Measurements from ENCODE around the gene LYST.
A peak's percentile ranks its signal among the peaks of the same experiment; 100 is the strongest.

LYST gene

DNA sequence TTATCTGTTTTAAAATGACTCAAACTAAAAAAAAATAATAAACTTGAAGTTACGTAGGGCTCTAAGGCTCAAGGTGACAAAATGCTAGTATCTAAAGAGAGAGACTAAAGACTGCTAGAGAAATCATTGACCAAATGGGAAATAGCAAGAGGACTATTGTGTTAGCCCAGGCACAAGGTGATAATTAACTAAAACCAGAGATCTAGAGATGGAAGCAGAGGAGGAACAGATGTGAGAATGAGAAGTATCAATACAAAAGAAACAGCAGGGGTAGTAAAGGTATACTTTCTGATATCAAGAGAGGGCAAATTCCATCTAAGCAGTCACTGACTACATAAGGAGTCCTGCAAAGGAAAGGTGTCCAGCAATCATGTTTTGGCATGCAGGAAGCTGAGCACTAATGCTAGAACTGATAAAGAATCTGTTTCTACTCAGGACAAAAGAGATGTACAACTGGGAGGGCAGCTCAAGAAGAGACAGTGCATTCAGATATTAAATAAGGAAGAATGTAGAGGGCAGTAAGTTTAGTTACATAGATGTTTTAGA is 116.9 kb downstream of the LYST start:
- DNase-seq = no peak

DNA sequence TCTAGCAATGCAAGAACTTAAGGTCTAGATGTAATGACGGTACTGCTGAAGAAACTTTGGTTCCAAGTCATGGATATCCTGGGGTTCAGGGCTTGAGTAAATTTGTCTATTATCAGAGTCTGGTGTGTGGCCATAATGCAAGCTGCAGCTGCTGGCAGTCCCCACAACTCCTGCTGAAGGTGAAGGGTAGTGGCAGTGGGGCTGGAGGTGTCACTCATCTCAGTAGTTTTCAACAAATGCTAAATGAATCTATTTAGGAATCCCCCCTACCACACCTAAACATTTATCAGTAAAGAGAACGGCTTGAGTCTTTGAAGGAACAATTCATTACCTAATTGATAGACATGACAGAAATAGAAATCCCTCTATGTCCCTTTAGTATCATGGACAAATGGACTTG is 118.0 kb downstream of the LYST start:
- DNase-seq = no peak

GRCh38 chr1:235746245-235746644 is 120.5 kb downstream of the LYST start:
- DNase-seq = no peak

GRCh38 chr1:235745503-235746136 is 121.1 kb downstream of the LYST start:
- no peak for DNase-seq

DNA sequence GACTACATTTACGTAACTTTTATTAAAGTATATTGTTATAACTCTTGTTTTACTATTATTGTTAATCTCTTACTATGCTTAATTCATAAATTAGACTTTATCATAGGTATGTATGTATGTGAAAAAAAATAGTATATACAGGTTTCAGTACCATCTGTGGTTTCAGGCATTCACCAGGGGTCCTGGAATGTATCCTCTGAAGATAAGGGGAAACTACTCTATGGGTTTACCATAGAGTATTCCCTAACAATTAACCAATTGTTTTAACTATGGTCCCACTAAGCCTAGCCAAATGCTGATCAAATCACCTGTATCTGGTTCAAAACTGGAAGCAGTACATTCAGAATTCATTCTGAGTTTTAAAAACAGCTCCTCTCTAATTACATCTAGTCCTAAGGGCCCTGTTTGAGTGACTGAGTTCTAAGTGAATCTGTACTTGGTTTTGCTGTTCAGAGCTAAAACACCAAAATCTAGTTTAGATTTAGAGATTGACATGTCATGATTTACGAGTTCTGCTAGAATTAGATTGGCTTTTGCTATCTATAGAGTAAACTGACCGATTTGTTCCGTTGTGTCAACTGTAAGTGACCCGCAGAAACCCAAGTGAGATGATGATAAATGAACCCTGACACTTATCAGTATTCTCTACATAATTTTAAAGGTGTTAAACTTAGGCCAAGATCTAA is 123.6 kb downstream of the LYST start:
- DNase-seq = no peak

DNA sequence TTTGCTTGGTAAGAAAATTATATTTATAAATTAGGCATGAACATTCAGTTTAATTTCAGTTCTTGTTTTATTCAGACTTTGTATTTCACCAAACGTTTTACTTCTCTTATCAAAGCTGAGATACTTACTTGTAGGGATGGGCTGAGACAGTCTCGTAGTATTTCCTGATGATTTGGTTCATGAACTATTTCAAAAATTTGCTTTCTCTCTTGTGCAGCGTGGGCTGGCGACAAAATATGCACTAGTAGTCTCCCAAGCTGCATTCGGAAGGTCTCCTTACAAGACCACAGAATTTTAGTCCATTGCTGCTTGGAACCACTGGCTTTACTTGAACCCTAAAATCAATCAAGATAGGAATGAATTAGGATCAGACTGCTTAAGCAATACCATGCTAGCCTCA is 125.4 kb downstream of the LYST start:
- no peak for DNase-seq

DNA sequence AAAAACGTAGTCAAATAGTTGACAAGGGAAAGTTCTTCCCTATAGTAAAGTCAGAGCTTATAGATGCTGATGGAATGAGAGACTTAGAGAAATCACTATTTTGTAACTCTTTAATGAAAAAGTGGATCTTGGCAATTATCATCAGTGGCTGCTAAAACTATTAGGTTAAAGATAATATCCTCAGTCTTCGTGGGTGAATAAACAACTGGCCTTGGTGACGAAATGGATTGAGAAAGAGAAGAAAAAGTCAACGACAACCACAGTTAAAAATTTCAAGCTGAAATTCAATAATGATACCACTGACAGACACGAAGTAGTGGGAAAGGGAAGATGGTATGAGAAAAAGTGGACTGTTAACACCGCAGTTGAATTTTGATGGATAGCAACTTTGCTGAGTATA is 127.1 kb downstream of the LYST start:
- DNase-seq = no peak

- no peak for DNase-seq
These were observed 127.6 kb downstream of the LYST start for GRCh38 chr1:235739124-235739523.

GRCh38 chr1:235737751-235738150 is 129.0 kb downstream of the LYST start:
- no peak for DNase-seq

DNA sequence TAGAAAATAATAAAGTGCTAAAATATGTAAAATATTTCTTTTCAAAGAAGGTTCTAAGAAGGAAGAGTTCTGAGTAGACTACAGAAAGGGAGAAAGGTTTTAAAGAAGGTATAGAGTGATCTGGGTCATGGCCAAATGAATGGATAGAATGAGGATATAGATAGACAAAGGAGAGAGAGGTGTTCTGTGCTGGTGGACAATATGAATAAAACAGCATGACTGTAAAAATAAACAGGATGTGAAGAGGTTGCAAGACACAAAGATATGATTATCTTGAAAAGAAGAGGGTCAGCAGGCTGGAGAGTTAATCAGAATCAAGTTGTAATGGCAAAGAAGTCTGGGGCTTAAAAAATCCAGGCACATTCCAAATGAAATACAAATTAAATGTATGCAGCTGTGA is 130.4 kb downstream of the LYST start:
- DNase-seq = no peak

GRCh38 chr1:235735621-235736020 is 131.1 kb downstream of the LYST start:
- DNase-seq = no peak

DNA sequence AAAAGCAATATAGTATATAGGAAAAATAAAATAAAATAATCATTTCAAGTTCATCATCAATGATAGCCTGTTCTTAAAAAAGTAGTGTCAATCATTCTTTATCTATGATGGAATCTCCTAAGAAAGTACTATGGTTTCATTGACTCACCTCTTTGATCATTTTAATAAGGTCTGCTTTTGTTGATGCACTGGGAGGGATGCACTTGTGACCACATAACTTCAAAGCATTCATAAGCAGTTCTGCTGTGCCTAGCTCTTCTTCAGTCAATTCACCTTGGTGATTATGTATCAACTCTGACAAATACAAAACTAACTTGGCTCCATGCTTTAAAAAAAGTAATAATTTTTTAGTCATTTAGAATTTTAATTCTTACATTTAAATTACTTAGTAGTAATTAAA is 132.4 kb downstream of the LYST start:
- DNase-seq = no peak

GRCh38 chr1:235730007-235730406 is 136.7 kb downstream of the LYST start:
- no peak for DNase-seq

DNA sequence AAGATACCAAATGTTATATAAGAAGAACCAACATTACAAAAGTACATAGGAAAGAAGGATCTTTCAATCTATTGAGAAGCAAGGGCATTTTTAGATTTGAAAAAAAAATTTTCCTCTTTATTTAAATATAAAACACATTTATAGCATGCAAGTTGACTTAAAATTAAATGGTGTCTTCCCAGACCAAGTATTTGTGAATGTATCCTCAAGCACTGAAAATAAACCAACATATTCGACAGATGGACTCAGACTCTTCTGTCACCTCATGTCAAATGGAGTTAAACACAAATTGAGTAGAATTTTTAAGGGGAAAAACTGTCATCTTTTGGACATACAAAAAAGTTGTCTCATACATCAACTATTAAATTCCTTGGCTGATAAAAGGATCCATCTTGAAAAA is 140.1 kb downstream of the LYST start:
- DNase-seq = no peak

- no peak for DNase-seq
These were observed 141.3 kb downstream of the LYST start for GRCh38 chr1:235725434-235725833.

DNA sequence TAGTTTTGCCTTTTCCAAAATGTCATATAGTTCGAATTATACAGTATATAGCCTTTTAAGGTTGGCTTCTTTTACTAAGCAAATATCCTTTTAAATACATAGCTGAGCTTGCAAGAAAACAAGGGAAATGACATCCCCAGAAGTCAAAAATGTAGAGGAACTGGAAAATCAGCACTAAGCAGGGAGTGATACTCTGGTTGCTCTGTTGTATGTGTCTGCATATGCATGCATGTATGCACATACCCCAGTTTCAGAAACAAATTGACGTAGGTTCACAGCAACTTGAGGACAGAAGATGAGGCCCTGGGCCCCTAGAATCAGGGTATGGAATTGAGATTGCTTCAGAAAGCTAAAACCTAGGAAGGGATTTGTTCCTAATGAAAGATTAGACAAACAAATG is 142.0 kb downstream of the LYST start:
- no peak for DNase-seq

GRCh38 chr1:235722858-235723257 is 143.8 kb downstream of the LYST start:
- DNase-seq = no peak

- no peak for DNase-seq
These were observed 144.7 kb downstream of the LYST start for GRCh38 chr1:235721982-235722381.

DNA sequence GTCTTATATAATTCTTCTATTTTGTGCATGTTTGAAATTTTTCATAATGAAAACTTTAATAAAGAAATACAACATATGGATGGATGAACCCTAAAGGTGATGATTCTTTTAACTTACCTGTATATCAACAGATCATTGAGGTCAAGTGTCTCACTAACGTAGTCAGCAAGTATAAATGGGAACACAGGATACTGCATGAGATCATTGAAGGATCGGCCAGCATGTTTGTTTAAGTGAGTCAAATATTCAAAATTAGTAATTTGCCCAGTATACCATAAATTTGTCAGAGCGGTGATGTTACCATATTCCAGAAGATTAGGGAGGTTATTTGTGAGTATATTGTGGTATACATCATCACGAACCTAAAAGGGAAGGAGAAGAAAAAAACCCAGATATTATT is 146.2 kb downstream of the LYST start:
- DNase-seq = no peak

GRCh38 chr1:235714205-235714897 is 152.4 kb downstream of the LYST start:
- DNase-seq = peak; percentile 89

DNA sequence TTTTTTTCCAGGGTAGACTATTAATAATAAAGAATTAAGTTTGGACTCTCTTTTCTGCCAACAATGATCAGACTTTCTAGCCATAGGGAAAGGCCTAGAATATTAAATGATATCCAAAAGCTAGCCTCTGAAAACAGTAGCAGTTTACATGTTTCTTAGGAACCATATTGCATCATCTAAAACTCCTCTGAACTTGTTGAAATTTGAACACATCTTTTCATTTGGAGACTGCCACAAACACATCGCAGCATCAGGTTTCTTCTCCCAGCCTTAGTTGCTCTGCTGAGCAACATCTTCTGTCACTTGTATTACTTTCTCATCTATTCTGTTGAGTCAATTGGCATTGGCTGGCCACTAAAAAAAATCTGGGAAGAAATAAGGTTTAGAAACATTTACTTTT is 153.9 kb downstream of the LYST start:
- DNase-seq = no peak

DNA sequence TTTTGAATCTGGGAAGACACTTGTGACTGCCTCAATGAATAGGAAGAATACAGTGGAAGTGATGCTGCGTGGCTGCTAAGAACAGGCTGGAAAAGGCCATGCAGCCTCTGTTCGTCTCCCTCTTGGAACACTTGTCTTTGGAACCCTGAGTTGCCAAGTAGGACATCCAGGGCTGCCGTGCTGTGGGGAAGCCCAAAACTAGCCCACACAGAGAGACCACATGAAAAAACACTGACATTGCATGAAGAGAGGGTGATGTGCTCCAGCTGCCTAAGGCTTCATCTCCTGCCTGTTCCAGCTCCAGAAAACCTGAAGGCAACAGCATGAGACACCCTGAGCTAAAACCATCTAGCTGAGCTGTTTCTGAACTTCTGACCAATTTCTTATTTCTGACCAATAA is 156.0 kb downstream of the LYST start:
- DNase-seq = no peak

GRCh38 chr1:235709018-235709417 is 157.7 kb downstream of the LYST start:
- no peak for DNase-seq

DNA sequence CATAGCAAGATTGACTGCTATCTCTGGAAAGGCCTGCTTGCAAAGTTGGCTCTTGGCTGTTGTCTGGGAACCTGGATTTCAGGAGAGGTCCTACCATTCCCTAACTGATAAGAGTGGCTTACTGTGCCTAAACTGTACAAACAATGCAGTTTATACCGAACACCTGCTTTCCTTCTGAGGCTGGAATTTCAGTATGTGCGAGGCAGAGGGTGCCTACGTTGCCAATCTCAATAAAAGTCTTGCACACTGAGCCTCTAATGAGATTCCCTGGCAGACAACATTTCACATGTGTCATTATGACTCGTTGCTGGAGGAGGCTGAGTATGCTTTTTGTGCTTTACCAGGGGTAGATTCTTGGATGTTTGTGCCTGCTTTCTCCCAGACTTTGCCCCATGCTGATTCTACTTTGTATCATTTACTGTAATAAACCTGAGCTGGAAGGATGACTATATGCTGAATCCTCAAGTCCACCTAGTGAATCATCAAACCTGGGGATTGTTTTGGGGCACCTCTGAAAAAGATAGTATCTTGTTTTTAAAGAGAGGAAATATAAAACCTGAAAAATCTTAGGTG is 158.2 kb downstream of the LYST start:
- DNase-seq = peak; percentile 1

Measured in NCI-H1105 treated with DMSO at 0.1 percent for 48 hours (cell line).